ENCODE measurements around the gene PFKFB2. TPM values are rescaled to one million over a fixed set of nuclear protein-coding genes. Genes with fewer than 3 reads are reported as not detected.

PFKFB2 gene
- total and polyA plus RNA-seq, 3 donors from 2014 or later: 12.9 to 17.6 (median 13.9) TPM

DNA sequence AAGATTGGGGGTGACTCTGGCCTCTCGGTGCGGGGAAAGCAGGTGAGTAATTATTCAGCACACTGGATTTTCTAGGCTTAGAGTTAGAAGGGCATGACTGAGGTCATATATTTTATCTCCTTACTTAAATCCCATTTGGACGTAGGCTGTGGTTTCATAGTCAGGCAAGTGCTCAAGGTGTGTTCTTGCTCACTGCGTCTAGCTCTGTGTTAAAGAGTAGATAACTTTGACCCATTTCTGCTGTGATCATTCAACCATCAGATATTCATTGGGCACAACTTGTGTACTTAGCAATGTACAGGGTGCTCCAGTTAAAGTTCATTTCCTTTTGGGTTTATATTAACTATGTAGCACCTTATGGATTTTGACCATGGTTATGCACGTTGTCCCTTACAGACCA, 14.6 kb downstream of the PFKFB2 start:
- DNase-seq: no peak
- no peak overlapping the region for H3K4me3 ChIP-seq
- H3K36me3 ChIP-seq (ENCODE audit: low read depth, missing control alignments): peaks cover 4% of the 10 kb centered on the region
- no peak overlapping the region for H3K27ac ChIP-seq
- no peak for TF ChIP-seq CTCF (IDR thresholded peaks at IDR 0.05)
- TF ChIP-seq POLR2A (IDR thresholded peaks at IDR 0.05): no peak
- no peaks in the 10 kb centered on the region for H3K9me3 ChIP-seq
- intact Hi-C loops (cut with DNase I; ENCODE audit: low total_unique reads): no loop called here
- H3K4me1 ChIP-seq: no peaks in the 10 kb centered on the region
- no peaks in the 10 kb centered on the region for H3K27me3 ChIP-seq
- 94 to 97% methylated on average over 5 of the region's 5 CpGs for WGBS, 2 donors

GRCh38 chr1:207069061-207069460, 16.0 kb downstream of the PFKFB2 start:
- H3K4me1 ChIP-seq: no peaks in the 10 kb centered on the region
- H3K27me3 ChIP-seq: no peaks in the 10 kb centered on the region
- intact Hi-C loops (cut with DNase I; ENCODE audit: low total_unique reads): no loop called here
- 89% methylated on average over 3 of the region's 3 CpGs for WGBS, 2 donors
- no peak overlapping the region for H3K4me3 ChIP-seq
- peaks cover 4% of the 10 kb centered on the region for H3K36me3 ChIP-seq (ENCODE audit: low read depth, missing control alignments)
- TF ChIP-seq POLR2A (IDR thresholded peaks at IDR 0.05): no peak
- no peak for TF ChIP-seq CTCF (IDR thresholded peaks at IDR 0.05)
- no peaks in the 10 kb centered on the region for H3K9me3 ChIP-seq
- DNase-seq: no peak
- H3K27ac ChIP-seq: no peak overlapping the region

DNA sequence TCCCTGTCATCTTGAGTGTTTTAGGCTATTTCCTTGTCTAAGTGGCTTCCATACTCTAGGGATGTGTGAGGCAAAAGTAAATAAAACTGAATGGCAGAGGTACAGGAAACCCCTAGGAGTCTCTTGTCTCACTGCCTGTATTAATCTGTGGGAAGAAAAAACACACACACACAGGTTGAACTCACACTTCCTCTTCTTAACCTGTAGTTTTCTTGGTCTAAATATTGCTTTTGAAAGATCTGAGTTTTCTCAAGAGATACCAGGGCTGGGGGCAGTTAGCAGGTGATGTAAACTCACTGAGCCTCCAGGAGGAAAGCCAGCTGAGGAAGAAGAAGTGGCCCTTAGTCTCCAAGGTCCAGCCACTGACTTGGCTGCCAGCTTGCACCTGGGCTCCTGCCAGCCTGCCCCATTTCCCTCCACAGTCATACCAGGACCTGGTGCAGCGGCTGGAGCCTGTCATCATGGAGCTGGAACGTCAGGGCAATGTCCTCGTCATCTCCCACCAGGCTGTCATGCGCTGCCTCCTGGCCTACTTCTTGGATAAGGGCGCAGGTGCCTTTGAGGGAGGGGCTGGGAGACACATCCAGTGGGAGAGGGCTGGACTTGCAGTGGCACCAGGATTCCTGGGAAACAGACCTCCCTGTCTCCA, 16.9 kb downstream of the PFKFB2 start:
- TF ChIP-seq POLR2A (IDR thresholded peaks at IDR 0.05): no peak
- TF ChIP-seq CTCF (IDR thresholded peaks at IDR 0.05): no peak
- H3K36me3 ChIP-seq (ENCODE audit: low read depth, missing control alignments): peaks cover 4% of the 10 kb centered on the region
- no peaks in the 10 kb centered on the region for H3K27me3 ChIP-seq
- H3K4me3 ChIP-seq: no peak overlapping the region
- intact Hi-C loops (cut with DNase I; ENCODE audit: low total_unique reads): no loop called here
- H3K9me3 ChIP-seq: no peaks in the 10 kb centered on the region
- 98 to 100% methylated on average over 3 to 5 of the region's 5 CpGs for WGBS, 2 donors
- H3K27ac ChIP-seq: no peak overlapping the region
- DNase-seq: no peak
- no peaks in the 10 kb centered on the region for H3K4me1 ChIP-seq

GRCh38 chr1:207070811-207071210, 17.7 kb downstream of the PFKFB2 start:
- Histone ChIP-seq H3K27ac (no peak overlapping the region), H3K36me3 (ENCODE audit: low read depth, missing control alignments) (peaks cover 4% of the 10 kb centered on the region), H3K9me3 (no peaks in the 10 kb centered on the region), H3K27me3 (no peaks in the 10 kb centered on the region), H3K4me1 (no peaks in the 10 kb centered on the region), H3K4me3 (no peak overlapping the region)
- no peak for TF ChIP-seq CTCF (IDR thresholded peaks at IDR 0.05)
- DNase-seq: no peak
- WGBS, 2 donors: 91 to 95% methylated on average over 4 of the region's 4 CpGs
- intact Hi-C loops (cut with DNase I; ENCODE audit: low total_unique reads): no loop called here

- Histone ChIP-seq H3K27me3 (no peaks in the 10 kb centered on the region), H3K27ac (no peak overlapping the region), H3K9me3 (no peaks in the 10 kb centered on the region), H3K4me3 (no peak overlapping the region), H3K4me1 (no peaks in the 10 kb centered on the region), H3K36me3 (ENCODE audit: low read depth, missing control alignments) (peaks cover 4% of the 10 kb centered on the region)
- WGBS, 2 donors: 93 to 95% methylated on average over 6 of the region's 6 CpGs
- no peak for DNase-seq
- TF ChIP-seq CTCF (IDR thresholded peaks at IDR 0.05) (no peak), POLR2A (IDR thresholded peaks at IDR 0.05) (no peak)
- intact Hi-C loops (cut with DNase I; ENCODE audit: low total_unique reads): no loop called here
Measured at GRCh38 chr1:207071426-207071825, 18.4 kb downstream of the PFKFB2 start.
